Measurements from ENCODE around the gene SCNN1G.

The SCNN1G gene, protein sequence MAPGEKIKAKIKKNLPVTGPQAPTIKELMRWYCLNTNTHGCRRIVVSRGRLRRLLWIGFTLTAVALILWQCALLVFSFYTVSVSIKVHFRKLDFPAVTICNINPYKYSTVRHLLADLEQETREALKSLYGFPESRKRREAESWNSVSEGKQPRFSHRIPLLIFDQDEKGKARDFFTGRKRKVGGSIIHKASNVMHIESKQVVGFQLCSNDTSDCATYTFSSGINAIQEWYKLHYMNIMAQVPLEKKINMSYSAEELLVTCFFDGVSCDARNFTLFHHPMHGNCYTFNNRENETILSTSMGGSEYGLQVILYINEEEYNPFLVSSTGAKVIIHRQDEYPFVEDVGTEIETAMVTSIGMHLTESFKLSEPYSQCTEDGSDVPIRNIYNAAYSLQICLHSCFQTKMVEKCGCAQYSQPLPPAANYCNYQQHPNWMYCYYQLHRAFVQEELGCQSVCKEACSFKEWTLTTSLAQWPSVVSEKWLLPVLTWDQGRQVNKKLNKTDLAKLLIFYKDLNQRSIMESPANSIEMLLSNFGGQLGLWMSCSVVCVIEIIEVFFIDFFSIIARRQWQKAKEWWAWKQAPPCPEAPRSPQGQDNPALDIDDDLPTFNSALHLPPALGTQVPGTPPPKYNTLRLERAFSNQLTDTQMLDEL

DNA sequence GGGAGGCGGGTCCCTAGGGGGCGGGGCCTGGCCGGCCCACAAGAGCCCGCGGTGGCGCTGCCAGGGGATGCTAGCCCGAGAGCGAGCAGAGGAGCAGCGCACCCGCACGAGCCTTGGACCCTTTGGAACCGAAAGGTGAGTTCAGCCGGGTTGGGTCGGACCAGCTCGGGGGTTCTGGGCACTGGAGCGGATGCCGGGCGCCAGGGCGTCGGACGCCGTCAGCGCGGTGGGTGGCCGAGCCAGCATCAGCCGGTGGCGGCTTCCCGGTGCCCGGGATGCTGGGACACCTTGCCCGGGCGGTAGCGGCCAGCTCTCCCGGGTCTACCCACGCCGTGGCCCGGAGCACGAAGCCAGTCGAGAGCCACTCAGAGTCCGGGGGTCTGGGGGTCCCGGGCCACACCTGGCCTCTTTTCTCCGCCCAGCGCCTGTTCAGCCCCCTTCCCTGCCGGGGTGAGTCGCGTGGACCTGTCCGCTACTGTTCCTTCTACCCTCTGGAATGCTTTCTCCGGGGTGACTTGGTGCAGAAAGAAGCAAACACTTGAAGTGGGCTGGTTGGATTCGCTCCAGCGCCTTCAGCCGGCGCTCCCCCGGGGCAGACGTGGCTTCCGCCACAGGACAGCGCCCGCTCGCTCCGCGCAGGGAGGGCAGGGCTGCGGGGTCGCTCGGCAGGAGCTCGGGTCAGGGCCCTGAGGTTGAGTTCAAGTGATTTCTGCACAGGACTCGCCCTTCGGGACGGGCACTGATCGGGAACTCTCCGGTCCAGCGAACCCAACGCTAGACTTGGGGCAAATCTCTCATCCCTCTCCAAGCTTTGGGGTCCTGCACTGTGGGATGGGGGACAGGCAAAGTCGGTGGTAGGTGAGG lies at the start of gene SCNN1G:
SCNN1G (plus strand) TSS at position 67 of the 864 bp plus-strand sequence. CDS start 3,527 bp downstream, outside the sequence.
- DNase-seq (ENCODE audit: low read depth): no peak
- H3K4me3 ChIP-seq (ENCODE audit: control insufficient read depth, low read depth, low read length): no peak within 1 kb of the TSS
- TF ChIP-seq, protein P1, sequence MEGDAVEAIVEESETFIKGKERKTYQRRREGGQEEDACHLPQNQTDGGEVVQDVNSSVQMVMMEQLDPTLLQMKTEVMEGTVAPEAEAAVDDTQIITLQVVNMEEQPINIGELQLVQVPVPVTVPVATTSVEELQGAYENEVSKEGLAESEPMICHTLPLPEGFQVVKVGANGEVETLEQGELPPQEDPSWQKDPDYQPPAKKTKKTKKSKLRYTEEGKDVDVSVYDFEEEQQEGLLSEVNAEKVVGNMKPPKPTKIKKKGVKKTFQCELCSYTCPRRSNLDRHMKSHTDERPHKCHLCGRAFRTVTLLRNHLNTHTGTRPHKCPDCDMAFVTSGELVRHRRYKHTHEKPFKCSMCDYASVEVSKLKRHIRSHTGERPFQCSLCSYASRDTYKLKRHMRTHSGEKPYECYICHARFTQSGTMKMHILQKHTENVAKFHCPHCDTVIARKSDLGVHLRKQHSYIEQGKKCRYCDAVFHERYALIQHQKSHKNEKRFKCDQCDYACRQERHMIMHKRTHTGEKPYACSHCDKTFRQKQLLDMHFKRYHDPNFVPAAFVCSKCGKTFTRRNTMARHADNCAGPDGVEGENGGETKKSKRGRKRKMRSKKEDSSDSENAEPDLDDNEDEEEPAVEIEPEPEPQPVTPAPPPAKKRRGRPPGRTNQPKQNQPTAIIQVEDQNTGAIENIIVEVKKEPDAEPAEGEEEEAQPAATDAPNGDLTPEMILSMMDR (conservative IDR thresholded peaks at IDR 0.05; ENCODE audit: control insufficient read depth, insufficient read depth, low read depth, low read length): no peak

DNA sequence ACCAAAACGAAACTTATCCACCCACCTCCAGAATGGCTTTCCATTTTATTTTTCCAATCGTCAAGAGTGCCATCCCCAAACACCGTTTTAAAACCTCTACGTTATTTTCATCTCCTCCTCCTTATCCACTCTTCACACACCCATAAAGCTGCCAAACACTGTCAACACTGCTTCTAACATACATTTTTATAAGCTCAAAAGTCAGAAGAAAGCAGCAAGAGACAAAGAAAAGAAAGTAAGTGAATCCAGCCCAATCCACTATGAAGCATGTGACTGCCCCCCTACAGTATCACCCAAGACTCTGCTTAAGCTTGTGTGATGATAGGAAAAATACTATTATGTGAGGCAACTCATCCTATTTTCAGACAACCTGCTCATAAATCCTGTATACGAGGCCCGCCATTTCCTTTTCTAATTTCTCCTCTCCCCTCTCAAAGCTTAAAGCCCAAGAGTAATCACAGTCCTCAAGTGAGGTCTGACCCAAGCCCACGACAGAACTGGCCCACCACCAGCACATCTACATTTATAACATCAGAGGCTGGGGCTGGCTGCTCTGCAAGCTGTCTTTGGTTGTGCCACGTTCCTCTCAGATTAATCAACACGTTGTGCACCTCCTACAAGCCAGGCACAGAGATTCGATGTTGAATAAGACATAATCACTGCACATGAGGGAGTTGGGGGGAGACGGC lies 49.6 kb upstream of the SCNN1G start:
- peak overlapping the region; percentile 12 for H3K4me3 ChIP-seq (ENCODE audit: control insufficient read depth, low read depth, low read length)
- peak; percentile 73 for DNase-seq (ENCODE audit: low read depth)
- TF ChIP-seq, protein P1 (conservative IDR thresholded peaks at IDR 0.05; ENCODE audit: control insufficient read depth, insufficient read depth, low read depth, low read length): no peak

DNA sequence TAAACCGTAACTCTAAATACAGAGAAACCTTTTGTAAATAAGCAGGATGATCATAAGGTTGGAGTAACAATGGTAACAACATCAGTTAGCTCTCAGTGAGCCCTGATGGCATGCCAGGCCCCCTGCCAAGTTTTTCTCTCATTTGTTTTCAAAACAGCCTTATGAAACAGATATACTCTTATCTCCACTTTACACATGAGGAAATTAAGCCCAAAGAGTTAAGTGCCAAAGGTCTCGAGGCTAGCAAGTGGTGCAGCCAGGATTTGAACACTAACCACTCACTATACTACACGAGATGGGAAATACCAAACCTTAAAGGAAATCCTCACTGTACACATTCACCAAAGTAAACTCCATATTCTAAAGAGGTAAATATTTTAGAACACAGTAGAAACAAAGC lies 48.3 kb upstream of the SCNN1G start:
- peak; percentile 14 for DNase-seq (ENCODE audit: low read depth)
- TF ChIP-seq, protein P1 (conservative IDR thresholded peaks at IDR 0.05; ENCODE audit: control insufficient read depth, insufficient read depth, low read depth, low read length): no peak
- H3K4me3 ChIP-seq (ENCODE audit: control insufficient read depth, low read depth, low read length): no peak overlapping the region

DNA sequence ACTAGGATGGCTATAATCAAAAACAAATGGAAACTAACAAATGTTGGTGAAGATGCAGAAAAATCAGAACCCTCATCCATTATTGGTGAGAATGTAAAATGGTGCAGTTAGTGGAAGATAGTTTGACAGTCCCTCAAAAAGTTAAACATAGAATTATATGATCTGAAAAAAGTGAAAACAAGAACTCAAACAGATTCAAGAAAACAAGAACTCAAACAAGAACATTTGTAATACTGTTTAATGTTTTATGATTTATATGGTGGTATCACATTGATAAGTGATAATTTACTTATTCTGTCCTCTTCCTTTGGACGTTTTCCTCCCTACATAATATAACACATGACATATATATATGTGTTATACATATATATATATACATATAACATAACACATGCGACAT lies 45.3 kb upstream of the SCNN1G start:
- no peak overlapping the region for H3K4me3 ChIP-seq (ENCODE audit: control insufficient read depth, low read depth, low read length)
- no peak for DNase-seq (ENCODE audit: low read depth)
- TF ChIP-seq, protein P1 (conservative IDR thresholded peaks at IDR 0.05; ENCODE audit: control insufficient read depth, insufficient read depth, low read depth, low read length): no peak

DNA sequence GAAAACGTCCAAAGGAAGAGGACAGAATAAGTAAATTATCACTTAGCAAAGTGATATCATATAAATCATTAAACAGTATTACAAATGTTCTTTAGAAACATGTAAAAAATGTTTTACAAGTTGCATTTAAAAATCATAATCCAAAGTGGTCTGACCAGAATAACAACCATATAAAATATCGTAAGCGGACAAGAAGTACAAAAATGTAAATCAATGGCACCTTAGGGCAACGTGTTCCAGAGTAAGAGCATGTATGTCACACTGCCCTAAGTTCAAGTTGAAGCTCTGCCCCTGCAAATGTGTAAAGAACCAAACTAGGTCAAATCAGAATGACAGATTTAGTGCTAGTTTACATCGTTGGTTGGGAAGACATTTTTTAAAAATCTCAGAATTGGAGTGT lies 44.7 kb upstream of the SCNN1G start:
- DNase-seq (ENCODE audit: low read depth): no peak
- H3K4me3 ChIP-seq (ENCODE audit: control insufficient read depth, low read depth, low read length): no peak overlapping the region
- TF ChIP-seq, protein P1 (conservative IDR thresholded peaks at IDR 0.05; ENCODE audit: control insufficient read depth, insufficient read depth, low read depth, low read length): no peak

DNA sequence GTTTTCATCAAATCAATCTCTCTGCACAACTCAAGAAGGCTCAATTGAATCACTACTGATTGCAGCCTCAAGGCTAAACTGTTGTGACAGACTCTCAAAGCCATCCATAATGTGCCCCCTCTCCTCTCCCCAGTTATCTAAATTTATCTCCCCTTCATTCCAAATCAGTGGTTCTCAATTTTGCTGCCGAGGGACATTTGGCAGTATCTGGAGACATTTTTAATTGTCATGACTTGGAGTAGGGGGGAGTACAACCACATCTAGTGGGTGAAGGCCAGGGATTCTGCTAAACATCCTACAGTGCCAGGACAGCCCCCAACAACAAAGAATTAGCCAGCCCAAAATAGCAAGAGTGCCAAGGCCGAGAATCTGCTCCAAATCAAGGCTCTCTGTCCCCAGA lies 42.4 kb upstream of the SCNN1G start:
- no peak for DNase-seq (ENCODE audit: low read depth)
- TF ChIP-seq, protein P1 (conservative IDR thresholded peaks at IDR 0.05; ENCODE audit: control insufficient read depth, insufficient read depth, low read depth, low read length): no peak
- no peak overlapping the region for H3K4me3 ChIP-seq (ENCODE audit: control insufficient read depth, low read depth, low read length)

Data from fibroblast of mammary gland (primary cell).